MG63 (cell line): ENCODE results near the gene CES4A. TPM values are rescaled to one million over a fixed set of nuclear protein-coding genes. Genes with fewer than 3 reads are reported as not detected.
A peak's percentile ranks its signal among the peaks of the same experiment; 100 is the strongest.
"Not testable (repeated sequence)": the region's sequence is repeated elsewhere in the genome, so short reads cannot be mapped to it uniquely, and the experiment has no call there.

Experiments used
- DNase-seq: peaks from one replicate; pipeline ENCODE4 v3.0.0-alpha.2; 2020
- H3K27me3 ChIP-seq: fragments of 250-450 bp; sonication (Bioruptor Pico); 2 replicates; pipeline ENCODE4 v1.5.1; 2020; ENCODE audit warnings: mild to moderate bottlenecking, moderate library complexity
- H3K36me3 ChIP-seq: fragments of 250-450 bp; sonication (Bioruptor Pico); 2 replicates; pipeline ENCODE4 v1.5.1; 2020; ENCODE audit warnings: mild to moderate bottlenecking, moderate library complexity
- H3K4me3 ChIP-seq: fragments of 250-450 bp; sonication (Bioruptor Pico); 2 replicates; pipeline ENCODE4 v1.5.1; 2020; ENCODE audit warnings: mild to moderate bottlenecking, moderate library complexity
- H3K9me3 ChIP-seq: fragments of 250-450 bp; sonication (Bioruptor Pico); 2 replicates; pipeline ENCODE4 v1.5.1; 2020; ENCODE audit warnings: mild to moderate bottlenecking, moderate library complexity
- total RNA-seq: library from RNA; depleted of rRNA; stranded (reverse); fragments of >200 nt; shearing (Covaris generic); gene quantifications from 2 replicates; pipeline ENCODE4 v1.2.3, GENCODE V29; 2014; ENCODE audit warnings: low replicate concordance

CES4A gene
- total RNA-seq, 1 experiment from 2014 or later, result 0.82 TPM

GRCh38 chr16:66952430-66953110 is 35.8 kb upstream of the CES4A start:
- Histone ChIP-seq H3K9me3 (no peaks in the 10 kb centered on the region), H3K27me3 (no peaks in the 10 kb centered on the region), H3K4me3 (no peak overlapping the region), H3K36me3 (no peaks in the 10 kb centered on the region)
- DNase-seq, result no peak

GRCh38 chr16:66953462-66954096 is 34.8 kb upstream of the CES4A start:
- no peaks in the 10 kb centered on the region for H3K36me3 ChIP-seq
- no peak for DNase-seq
- H3K27me3 ChIP-seq, result no peaks in the 10 kb centered on the region
- no peaks in the 10 kb centered on the region for H3K9me3 ChIP-seq
- H3K4me3 ChIP-seq, result no peak overlapping the region

- Histone ChIP-seq H3K4me3 (no peak overlapping the region), H3K9me3 (no peaks in the 10 kb centered on the region), H3K27me3 (no peaks in the 10 kb centered on the region), H3K36me3 (no peaks in the 10 kb centered on the region)
- DNase-seq, result peak; percentile 38
These were observed 34.2 kb upstream of the CES4A start for GRCh38 chr16:66954097-66954659.

- H3K36me3 ChIP-seq, DNase-seq, H3K4me3 ChIP-seq, H3K27me3 ChIP-seq, H3K9me3 ChIP-seq: not testable (repeated sequence)
These were observed 32.8 kb upstream of the CES4A start for GRCh38 chr16:66955363-66956153.

GRCh38 chr16:66956154-66956457 is 32.3 kb upstream of the CES4A start:
- not testable (repeated sequence) for H3K9me3 ChIP-seq, H3K36me3 ChIP-seq, DNase-seq, H3K27me3 ChIP-seq, H3K4me3 ChIP-seq

GRCh38 chr16:66958857-66959703 is 29.3 kb upstream of the CES4A start:
- no peak overlapping the region for H3K4me3 ChIP-seq
- H3K9me3 ChIP-seq, result no peaks in the 10 kb centered on the region
- no peaks in the 10 kb centered on the region for H3K36me3 ChIP-seq
- DNase-seq, result no peak
- no peaks in the 10 kb centered on the region for H3K27me3 ChIP-seq

- no peak for DNase-seq
- H3K9me3 ChIP-seq, result no peaks in the 10 kb centered on the region
- H3K4me3 ChIP-seq, result no peak overlapping the region
- H3K36me3 ChIP-seq, result no peaks in the 10 kb centered on the region
- no peaks in the 10 kb centered on the region for H3K27me3 ChIP-seq
These were observed 28.7 kb upstream of the CES4A start for GRCh38 chr16:66959704-66960161.

GRCh38 chr16:66960270-66960669 is 28.1 kb upstream of the CES4A start:
- H3K9me3 ChIP-seq, result no peaks in the 10 kb centered on the region
- H3K27me3 ChIP-seq, result no peaks in the 10 kb centered on the region
- no peak for DNase-seq
- H3K4me3 ChIP-seq, result no peak overlapping the region
- no peaks in the 10 kb centered on the region for H3K36me3 ChIP-seq

- H3K27me3 ChIP-seq, result no peaks in the 10 kb centered on the region
- H3K36me3 ChIP-seq, result no peaks in the 10 kb centered on the region
- H3K4me3 ChIP-seq, result peak within 1 kb of the TSS; percentile 61
- no peaks in the 10 kb centered on the region for H3K9me3 ChIP-seq
- peak; percentile 79 for DNase-seq
These were observed 27.2 kb upstream of the CES4A start, which contains the start of gene CES3 for GRCh38 chr16:66961065-66961744. Gene CES3, plus strand, starts transcription at chr16:66961266. Its CDS starts 42 bp downstream, at chr16:66961308.

GRCh38 chr16:66961914-66962313 is 26.5 kb upstream of the CES4A start:
- Histone ChIP-seq H3K9me3 (no peaks in the 10 kb centered on the region), H3K4me3 (peak overlapping the region; percentile 61), H3K27me3 (no peaks in the 10 kb centered on the region), H3K36me3 (no peaks in the 10 kb centered on the region)
- DNase-seq, result peak; percentile 20

GRCh38 chr16:66964049-66964448 is 24.3 kb upstream of the CES4A start:
- DNase-seq, result no peak
- H3K9me3 ChIP-seq, result no peaks in the 10 kb centered on the region
- no peaks in the 10 kb centered on the region for H3K36me3 ChIP-seq
- H3K27me3 ChIP-seq, result no peaks in the 10 kb centered on the region
- no peak overlapping the region for H3K4me3 ChIP-seq

- H3K4me3 ChIP-seq, result no peak overlapping the region
- no peaks in the 10 kb centered on the region for H3K27me3 ChIP-seq
- no peaks in the 10 kb centered on the region for H3K9me3 ChIP-seq
- no peak for DNase-seq
- no peaks in the 10 kb centered on the region for H3K36me3 ChIP-seq
These were observed 19.5 kb upstream of the CES4A start for GRCh38 chr16:66968847-66969246.

GRCh38 chr16:66970775-66971720 is 17.3 kb upstream of the CES4A start:
- Histone ChIP-seq H3K36me3 (no peaks in the 10 kb centered on the region), H3K4me3 (no peak overlapping the region), H3K9me3 (no peaks in the 10 kb centered on the region), H3K27me3 (no peaks in the 10 kb centered on the region)
- DNase-seq, result no peak

- H3K36me3 ChIP-seq, result no peaks in the 10 kb centered on the region
- no peaks in the 10 kb centered on the region for H3K27me3 ChIP-seq
- no peaks in the 10 kb centered on the region for H3K9me3 ChIP-seq
- H3K4me3 ChIP-seq, result no peak overlapping the region
- no peak for DNase-seq
These were observed 15.4 kb upstream of the CES4A start for GRCh38 chr16:66972983-66973382.

GRCh38 chr16:66973716-66974115 is 14.7 kb upstream of the CES4A start:
- Histone ChIP-seq H3K36me3 (no peaks in the 10 kb centered on the region), H3K4me3 (no peak overlapping the region), H3K9me3 (no peaks in the 10 kb centered on the region), H3K27me3 (no peaks in the 10 kb centered on the region)
- no peak for DNase-seq
